GM23248 (cell line): Measurements from ENCODE around the gene C8G. TPM values are rescaled to one million over a fixed set of nuclear protein-coding genes. Genes with fewer than 3 reads are reported as not detected.
A peak's percentile ranks its signal among the peaks of the same experiment; 100 is the strongest.

ENCODE experiments used
- DNase-seq: peaks from one replicate; pipeline ENCODE4 v3.0.0-alpha.2; 2015
- H2AFZ ChIP-seq: fragments of 200-600 bp; sonication (generic); 2 replicates; pipeline ENCODE4 v1.6.1; 2016; ENCODE audit warnings: antibody characterized with exemption
- H3F3A ChIP-seq: fragments of 200-600 bp; sonication (generic); 2 replicates; pipeline ENCODE4 v1.6.1; 2016; ENCODE audit warnings: mild to moderate bottlenecking, antibody characterized with exemption, mixed run types; ENCODE audit not compliant: insufficient read depth
- H3K27ac ChIP-seq: fragments of 200-600 bp; sonication (generic); 2 replicates; pipeline ENCODE4 v1.5.1; 2016; ENCODE audit warnings: mild to moderate bottlenecking
- H3K27me3 ChIP-seq: fragments of 200-600 bp; sonication (generic); replicated peaks from 2 replicates; pipeline ENCODE4 v1.6.1; 2016; ENCODE audit warnings: mild to moderate bottlenecking; ENCODE audit not compliant: insufficient read depth
- H3K36me3 ChIP-seq: fragments of 200-600 bp; sonication (generic); 2 replicates; pipeline ENCODE4 v1.6.1; 2016; ENCODE audit warnings: low read depth, mild to moderate bottlenecking
- H3K4me1 ChIP-seq: fragments of 200-600 bp; sonication (generic); 2 replicates; pipeline ENCODE4 v1.6.1; 2016; ENCODE audit warnings: mild to moderate bottlenecking; ENCODE audit not compliant: insufficient read depth
- H3K4me2 ChIP-seq: fragments of 200-600 bp; sonication (generic); one replicate; pipeline ENCODE4 v1.6.1; 2016; ENCODE audit warnings: mild to moderate bottlenecking; ENCODE audit not compliant: unreplicated experiment
- H3K4me3 ChIP-seq: fragments of 200-600 bp; sonication (generic); 2 replicates; pipeline ENCODE4 v1.5.1; 2016; ENCODE audit warnings: mild to moderate bottlenecking
- H3K79me2 ChIP-seq: fragments of 200-600 bp; sonication (generic); 2 replicates; pipeline ENCODE4 v1.6.1; 2016; ENCODE audit warnings: mild to moderate bottlenecking; ENCODE audit not compliant: insufficient read depth
- H3K9ac ChIP-seq: fragments of 200-600 bp; sonication (generic); 2 replicates; pipeline ENCODE4 v1.6.1; 2016; ENCODE audit warnings: mild to moderate bottlenecking
- H3K9me2 ChIP-seq: fragments of 200-600 bp; sonication (generic); 2 replicates; pipeline ENCODE4 v1.6.1; 2016; ENCODE audit warnings: mixed run types, mild to moderate bottlenecking, moderate library complexity; ENCODE audit not compliant: insufficient read depth
- H3K9me3 ChIP-seq: fragments of 200-600 bp; sonication (generic); one replicate; pipeline ENCODE4 v1.6.1; 2017; ENCODE audit warnings: low read depth
- H4K20me1 ChIP-seq: fragments of 200-600 bp; sonication (generic); 2 replicates; pipeline ENCODE4 v1.6.0; 2016; ENCODE audit not compliant: insufficient read depth
- EZH2 ChIP-seq: fragments of 200-600 bp; sonication (generic); IDR thresholded peaks from 2 replicates; pipeline ENCODE4 v1.6.1; 2018; ENCODE audit warnings: antibody characterized with exemption, mild to moderate bottlenecking; ENCODE audit not compliant: insufficient read depth, poor library complexity, severe bottlenecking
- EZH2phosphoT487 ChIP-seq: fragments of 200-600 bp; sonication (generic); IDR thresholded peaks from 2 replicates; pipeline ENCODE4 v1.6.1; 2018; ENCODE audit warnings: antibody characterized with exemption, moderate library complexity, mild to moderate bottlenecking, low read depth; ENCODE audit not compliant: insufficient read depth
- WGBS, 2 experiments: methylation state at CpG; one replicate each; pipeline ENCODE4 v1.1.6; 2015 to 2017; ENCODE audit warnings: low lambda C conversion rate in 2 of 2, low coverage in 1 of 2; ENCODE audit errors: missing lambda C conversion rate in 2 of 2; 5-methylcytosine and 5-hydroxymethylcytosine counted together
- in situ Hi-C: fragments of 300-500 bp; cut with MboI; formaldehyde crosslinking; loops from 2 replicates; pipeline ENCODE4 v1.15.0; 2020
- polyA plus RNA-seq: library from polyadenylated mRNA; unstranded; fragments of >200 nt; fragmentation: Nextera tagmentation; extraction: Ambion mirVana; gene quantifications from 2 replicates; pipeline ENCODE4 v1.2.1, GENCODE V29; 2016
- total RNA-seq: library from RNA; depleted of rRNA; stranded (reverse); fragments of >200 nt; shearing (Covaris generic); gene quantifications from 2 replicates; pipeline ENCODE4 v1.2.3, GENCODE V29; 2014

Gene C8G
- total and polyA plus RNA-seq, 2 experiments from 2014 or later, result 0.49 TPM; not detected in 1

DNA sequence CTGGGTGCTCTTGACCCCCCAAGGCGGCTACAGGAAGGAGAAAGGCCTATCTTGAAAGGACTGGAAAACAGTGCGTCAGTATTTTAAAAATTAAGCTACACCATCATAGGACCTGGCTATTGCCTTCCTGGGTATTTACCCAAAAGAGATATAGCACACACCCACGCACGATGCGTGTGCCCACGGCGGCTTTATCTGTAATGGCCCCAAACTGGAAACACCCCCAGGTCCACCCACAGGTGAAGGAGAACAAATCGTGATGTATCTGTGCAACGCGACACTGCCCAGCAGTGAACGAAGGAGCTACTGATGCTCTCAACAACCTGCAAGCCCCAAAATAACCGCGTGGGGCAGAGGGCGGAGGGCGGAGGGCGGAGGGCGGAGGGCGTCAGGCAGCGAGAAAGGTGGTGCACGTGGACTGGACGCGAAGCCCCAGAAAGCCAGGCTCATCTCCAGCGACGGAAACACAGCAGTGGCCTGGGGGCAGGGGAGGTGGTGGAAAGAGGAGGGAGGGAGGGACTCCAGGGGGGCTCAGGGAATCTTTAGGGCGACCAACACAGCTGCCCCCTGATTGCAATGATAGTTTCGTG is 19.9 kb downstream of the C8G start:
- 80 to 83% methylated on average over 22 to 26 of the region's 26 CpGs for WGBS, 2 experiments
- Histone ChIP-seq H3K9me2 (no peaks in the 10 kb centered on the region), H3K4me3 (no peak overlapping the region), H2AFZ (no peak overlapping the region), H3K36me3 (no peaks in the 10 kb centered on the region), H3K9me3 (no peaks in the 10 kb centered on the region), H3K4me1 (no peaks in the 10 kb centered on the region), H4K20me1 (no peaks in the 10 kb centered on the region), H3K4me2 (no peak overlapping the region), H3K9ac (no peak overlapping the region), H3K27me3 (no peaks in the 10 kb centered on the region), H3K27ac (no peak overlapping the region), H3F3A (no peaks in the 10 kb centered on the region), H3K79me2 (no peaks in the 10 kb centered on the region)
- DNase-seq, result no peak
- in situ Hi-C loops, result no loop called here
- TF ChIP-seq EZH2phosphoT487 (no peak), EZH2 (no peak)

DNA sequence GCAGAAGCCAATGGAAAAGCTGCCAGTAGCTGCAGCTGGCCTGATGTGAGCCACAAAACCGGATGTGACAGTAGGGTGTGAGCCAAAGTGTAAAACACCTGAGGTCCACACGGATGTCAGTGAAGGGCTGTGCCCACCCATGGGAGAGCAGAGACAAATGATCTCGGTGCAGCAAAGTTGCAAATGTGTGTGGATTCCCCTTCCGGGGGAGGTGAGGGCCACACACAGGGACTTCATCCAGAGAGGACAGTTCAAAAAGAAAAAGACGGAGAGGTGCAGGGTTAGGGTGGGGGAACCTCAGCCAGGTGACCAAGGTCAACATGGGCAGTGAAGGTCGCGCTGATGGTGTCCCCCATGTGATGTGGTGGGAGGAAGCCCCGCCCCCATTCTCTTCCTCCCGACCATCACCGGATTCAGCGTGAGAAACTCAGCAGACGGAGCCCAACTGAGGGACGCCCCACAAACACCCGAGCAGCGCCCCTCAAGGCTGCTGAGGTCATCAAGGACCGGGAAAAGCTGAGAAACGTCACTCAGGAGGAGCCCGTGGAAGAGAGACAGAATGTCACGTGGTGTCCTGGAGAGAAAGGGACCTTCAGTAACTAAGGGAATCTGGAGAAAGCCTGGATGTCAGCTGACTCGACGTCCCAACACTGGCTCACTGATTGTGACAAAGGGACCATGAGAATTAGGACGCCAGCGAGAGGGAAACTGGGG is 20.9 kb downstream of the C8G start:
- no peak overlapping the region for H3K27ac ChIP-seq
- TF ChIP-seq EZH2phosphoT487, result no peak
- no peak for TF ChIP-seq EZH2
- DNase-seq, result peak; percentile 46
- H3K9me3 ChIP-seq, result no peaks in the 10 kb centered on the region
- no peaks in the 10 kb centered on the region for H4K20me1 ChIP-seq
- WGBS, 2 experiments, result 13 to 16% methylated on average over 23 of the region's 23 CpGs
- H3K4me2 ChIP-seq, result peak overlapping the region; percentile 51
- H3K9me2 ChIP-seq, result no peaks in the 10 kb centered on the region
- H3K36me3 ChIP-seq, result no peaks in the 10 kb centered on the region
- H3F3A ChIP-seq, result no peaks in the 10 kb centered on the region
- in situ Hi-C loops, result no loop called here
- peak overlapping the region; percentile 53; the same call in 1 of the 2 replicates for H2AFZ ChIP-seq
- no peak overlapping the region for H3K9ac ChIP-seq
- H3K4me1 ChIP-seq, result no peaks in the 10 kb centered on the region
- no peaks in the 10 kb centered on the region for H3K27me3 ChIP-seq
- H3K4me3 ChIP-seq, result no peak overlapping the region
- no peaks in the 10 kb centered on the region for H3K79me2 ChIP-seq

- Histone ChIP-seq H3K9ac (no peak overlapping the region), H3K4me3 (no peak overlapping the region), H3K27me3 (no peaks in the 10 kb centered on the region), H3K9me3 (no peaks in the 10 kb centered on the region), H3K27ac (no peak overlapping the region), H3K9me2 (no peaks in the 10 kb centered on the region), H3K4me1 (no peaks in the 10 kb centered on the region), H3K4me2 (no peak overlapping the region), H3K36me3 (no peaks in the 10 kb centered on the region), H2AFZ (no peak overlapping the region), H3K79me2 (no peaks in the 10 kb centered on the region), H3F3A (no peaks in the 10 kb centered on the region), H4K20me1 (no peaks in the 10 kb centered on the region)
- TF ChIP-seq EZH2 (no peak), EZH2phosphoT487 (no peak)
- no peak for DNase-seq
- WGBS, 2 experiments, result 62 to 64% methylated on average over 15 to 17 of the region's 17 CpGs
- in situ Hi-C loops, result no loop called here
Observed at GRCh38 chr9:136968333-136969127, 23.5 kb downstream of the C8G start.

GRCh38 chr9:136969150-136969549 is 24.1 kb downstream of the C8G start:
- Histone ChIP-seq H4K20me1 (no peaks in the 10 kb centered on the region), H3K27me3 (no peaks in the 10 kb centered on the region), H3K79me2 (no peaks in the 10 kb centered on the region), H3K27ac (no peak overlapping the region), H3K36me3 (no peaks in the 10 kb centered on the region), H3K9me3 (no peaks in the 10 kb centered on the region), H3K4me3 (no peak overlapping the region), H3F3A (no peaks in the 10 kb centered on the region), H3K9ac (no peak overlapping the region), H2AFZ (no peak overlapping the region), H3K4me1 (no peaks in the 10 kb centered on the region), H3K9me2 (no peaks in the 10 kb centered on the region), H3K4me2 (no peak overlapping the region)
- TF ChIP-seq EZH2 (no peak), EZH2phosphoT487 (no peak)
- DNase-seq, result no peak
- in situ Hi-C loops, result no loop called here
- 29 to 30% methylated on average over 16 to 17 of the region's 17 CpGs for WGBS, 2 experiments
